SK-N-DZ (cell line): ENCODE data around the gene PEAR1.

Source experiments
- DNase-seq: peaks from one replicate; pipeline ENCODE4 v3.0.0-alpha.2; 2015; ENCODE audit warnings: low spot score

Gene PEAR1

DNA sequence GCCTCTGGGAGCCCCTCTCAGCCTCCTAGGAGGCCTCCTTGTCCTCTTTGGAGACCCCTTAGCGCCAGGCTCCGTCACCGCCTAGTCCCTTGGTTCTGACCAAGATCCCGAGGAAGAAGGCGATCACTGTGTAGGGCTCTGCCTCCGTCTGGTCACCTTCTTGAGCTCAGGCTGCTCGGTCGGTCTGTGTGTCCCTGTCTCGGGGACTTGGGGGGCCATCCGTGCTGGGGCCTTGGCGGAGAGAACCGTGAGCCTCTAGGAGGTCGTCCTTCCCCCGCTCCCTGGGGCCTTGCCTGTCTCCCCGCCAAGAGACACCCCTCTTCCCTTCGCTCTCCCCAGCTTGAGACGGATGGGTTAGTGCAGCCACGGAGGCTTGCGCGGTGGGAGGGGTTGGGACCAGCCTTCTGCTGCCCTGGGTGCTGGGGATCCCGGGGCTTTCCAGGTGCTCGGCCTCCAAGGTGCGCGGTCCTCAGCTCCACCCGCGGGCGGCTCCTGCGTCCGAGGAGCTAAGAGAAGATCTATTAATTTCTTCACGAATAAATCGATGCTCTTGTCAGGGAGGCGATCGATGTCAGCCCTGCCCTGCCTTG, 33.9 kb upstream of the PEAR1 start:
- DNase-seq, result peak; percentile 67

DNA sequence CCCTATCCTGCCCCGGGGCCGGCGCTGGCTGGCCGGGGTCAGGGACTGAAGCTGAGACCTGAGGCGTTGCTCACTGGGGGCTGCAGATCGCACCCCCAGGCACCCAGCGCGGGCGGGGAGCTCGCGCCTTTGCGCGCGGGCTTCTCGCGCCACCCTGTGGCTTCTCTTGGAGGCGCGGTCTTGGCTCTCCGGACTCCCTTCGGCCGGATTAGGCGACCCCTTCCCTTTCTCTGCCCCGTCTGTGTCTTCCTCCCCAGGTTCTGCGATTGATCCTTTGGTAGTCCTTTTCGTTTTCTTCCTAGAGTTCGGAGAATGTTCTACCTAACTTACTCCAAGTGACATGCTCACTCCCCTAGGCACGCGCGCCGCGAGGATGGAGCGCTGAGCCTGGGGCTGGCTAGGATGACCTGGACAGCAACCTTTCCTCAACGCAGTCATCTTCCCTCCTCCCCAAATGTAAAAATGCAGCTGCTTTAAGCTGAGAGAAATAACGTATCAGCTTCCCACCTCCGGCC, 33.3 kb upstream of the PEAR1 start:
- peak; percentile 87 for DNase-seq

GRCh38 chr1:156860628-156861423, 32.7 kb upstream of the PEAR1 start, which contains the start of gene NTRK1:
Gene NTRK1, plus strand, starts transcription at chr1:156860865. Its CDS starts 70 bp downstream, at chr1:156860935.
- DNase-seq, result peak; percentile 84

DNA sequence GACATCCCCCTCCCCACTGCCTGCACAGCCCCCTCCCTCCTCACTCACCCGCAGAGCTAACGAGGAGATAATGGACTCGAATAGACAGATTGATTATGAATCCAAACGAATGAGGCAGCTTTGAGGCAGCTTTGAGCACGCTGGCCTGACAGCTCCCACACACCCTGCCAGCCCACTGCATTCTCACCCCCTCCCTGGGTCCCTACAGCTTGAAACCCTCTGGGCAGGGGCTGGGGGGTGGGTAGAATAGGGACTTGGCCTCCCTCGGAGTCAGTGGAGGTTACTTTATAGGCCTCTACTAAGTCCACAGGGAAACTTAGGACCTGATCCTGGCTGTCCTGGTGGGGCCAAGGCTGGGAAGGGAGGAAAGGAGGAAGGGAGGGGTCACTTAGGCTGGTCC, 30.9 kb upstream of the PEAR1 start:
- no peak for DNase-seq

- DNase-seq, result no peak
Observed at GRCh38 chr1:156862997-156863599, 30.4 kb upstream of the PEAR1 start.

DNA sequence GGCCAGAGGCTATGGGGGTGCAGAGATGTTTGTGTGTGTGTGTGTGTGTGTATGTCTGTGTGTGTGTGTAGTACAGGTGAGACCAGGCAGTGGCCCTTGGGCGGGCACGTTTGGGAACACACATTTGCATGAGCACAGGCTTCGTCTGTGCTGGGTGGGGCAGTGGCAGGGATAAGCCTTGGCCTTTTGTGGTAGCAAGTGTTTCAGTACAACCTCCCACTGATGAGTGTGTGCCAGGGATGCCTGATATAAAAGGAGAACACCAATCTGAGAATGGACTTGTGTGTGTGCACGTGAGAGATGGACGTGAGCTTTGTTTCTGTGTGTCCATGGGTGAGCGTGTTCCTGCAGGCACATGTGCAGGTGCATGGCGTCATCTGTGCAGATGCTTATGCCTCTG, 29.9 kb upstream of the PEAR1 start:
- no peak for DNase-seq

DNA sequence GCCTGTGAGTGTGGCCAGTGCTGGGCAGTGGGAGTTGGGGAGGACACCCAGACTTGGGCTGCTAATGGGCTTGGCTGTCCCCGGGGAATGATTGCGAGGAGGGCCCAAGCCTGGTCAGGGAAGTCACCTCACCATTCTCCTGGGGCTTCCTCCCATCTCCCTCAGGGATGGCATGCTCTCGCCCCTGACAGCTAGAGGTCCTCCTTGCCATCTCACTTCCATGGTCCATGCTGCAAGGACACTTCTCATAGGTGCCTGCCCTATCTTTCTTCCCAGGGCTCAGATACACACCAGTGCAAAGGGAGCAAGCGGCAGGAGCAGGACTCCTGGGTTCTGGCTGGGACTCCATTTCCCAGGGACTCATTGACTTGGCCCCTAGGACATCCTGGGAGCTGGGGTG, 28.7 kb upstream of the PEAR1 start:
- no peak for DNase-seq

DNA sequence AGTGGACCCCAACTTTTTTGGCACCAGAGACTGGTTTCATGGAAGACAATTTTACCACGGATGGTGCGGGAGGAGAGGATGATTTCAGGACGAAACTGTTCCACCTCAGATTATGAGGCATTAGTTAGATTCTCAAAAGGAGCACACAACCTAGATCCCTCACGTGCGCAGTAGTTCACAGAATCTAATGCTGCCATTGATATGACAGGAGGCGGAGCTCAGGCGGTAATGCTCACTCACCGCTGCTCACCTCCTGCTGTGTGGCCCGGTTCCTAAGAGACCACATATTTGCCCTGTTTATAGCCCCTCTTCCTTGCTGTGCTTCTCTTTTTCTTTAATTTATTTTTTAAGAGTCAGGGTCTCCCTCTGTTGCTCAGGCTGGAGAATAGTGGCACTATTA, 28.3 kb upstream of the PEAR1 start:
- DNase-seq, result no peak

DNA sequence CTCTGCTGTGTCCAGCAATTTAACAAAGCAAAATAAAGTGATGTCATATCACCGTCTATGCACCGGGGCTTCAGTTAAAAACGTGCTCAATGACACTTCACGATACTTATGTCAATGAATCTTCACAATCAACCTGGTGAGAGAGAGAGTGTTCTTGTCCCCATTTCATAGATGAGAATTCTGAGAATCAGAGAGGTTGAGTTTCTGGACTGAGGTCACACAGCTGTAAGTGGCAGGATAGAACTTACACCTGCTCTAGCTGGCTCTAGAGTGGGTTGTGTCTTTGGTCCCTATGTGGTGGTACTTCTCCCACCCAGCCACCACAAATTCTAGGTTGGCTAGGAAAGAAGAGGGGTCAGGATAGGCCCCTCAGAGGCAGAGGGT, 27.7 kb upstream of the PEAR1 start:
- DNase-seq, result no peak

- peak; percentile 48 for DNase-seq
Observed at GRCh38 chr1:156866249-156866909, 27.1 kb upstream of the PEAR1 start.

DNA sequence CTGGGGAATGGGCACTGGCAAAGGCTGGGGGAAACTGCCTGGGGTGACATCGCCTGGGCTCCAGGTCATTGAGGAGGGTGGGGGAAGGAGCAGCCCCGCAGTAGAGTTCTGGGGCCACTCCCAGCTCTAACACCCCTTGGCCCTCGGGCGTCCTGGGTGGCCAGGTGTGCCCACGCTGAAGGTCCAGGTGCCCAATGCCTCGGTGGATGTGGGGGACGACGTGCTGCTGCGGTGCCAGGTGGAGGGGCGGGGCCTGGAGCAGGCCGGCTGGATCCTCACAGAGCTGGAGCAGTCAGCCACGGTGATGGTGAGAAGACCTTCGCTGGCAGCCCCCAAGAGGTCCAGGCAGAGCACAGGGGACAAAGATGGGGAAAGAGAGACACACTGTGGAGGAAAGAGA, 25.2 kb upstream of the PEAR1 start:
- no peak for DNase-seq

DNA sequence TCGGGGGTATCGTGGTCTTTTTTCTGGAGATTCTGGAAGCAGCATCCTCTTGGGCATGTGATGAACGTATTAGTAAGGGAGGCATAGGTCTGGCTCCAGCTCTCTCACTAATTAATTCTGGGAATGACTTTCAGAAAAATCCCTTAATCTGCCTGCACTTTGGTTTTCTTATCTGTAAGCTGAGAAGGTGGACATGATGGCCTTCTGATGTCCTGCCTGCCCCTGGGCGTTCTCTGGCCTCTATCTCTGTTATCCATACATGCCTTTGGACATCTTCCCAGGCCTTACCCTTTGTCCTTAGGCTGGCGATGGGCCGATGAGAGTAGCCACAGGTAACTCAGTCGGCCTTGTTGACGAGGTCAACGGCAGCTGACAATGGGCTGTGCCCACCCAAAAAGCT, 24.1 kb upstream of the PEAR1 start:
- DNase-seq, result no peak

DNA sequence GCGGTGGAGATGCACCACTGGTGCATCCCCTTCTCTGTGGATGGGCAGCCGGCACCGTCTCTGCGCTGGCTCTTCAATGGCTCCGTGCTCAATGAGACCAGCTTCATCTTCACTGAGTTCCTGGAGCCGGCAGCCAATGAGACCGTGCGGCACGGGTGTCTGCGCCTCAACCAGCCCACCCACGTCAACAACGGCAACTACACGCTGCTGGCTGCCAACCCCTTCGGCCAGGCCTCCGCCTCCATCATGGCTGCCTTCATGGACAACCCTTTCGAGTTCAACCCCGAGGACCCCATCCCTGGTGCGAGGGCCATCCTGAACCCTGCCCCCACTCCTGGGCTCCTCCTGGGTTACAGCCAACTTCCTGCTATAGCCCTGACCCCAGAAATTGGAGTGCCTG, 19.9 kb upstream of the PEAR1 start:
- no peak for DNase-seq

- no peak for DNase-seq
Observed at GRCh38 chr1:156874142-156874541, 19.4 kb upstream of the PEAR1 start.

- peak; percentile 44 for DNase-seq
Observed at GRCh38 chr1:156874572-156875340, 18.8 kb upstream of the PEAR1 start.

- DNase-seq, result no peak
Observed at GRCh38 chr1:156875341-156875615, 18.2 kb upstream of the PEAR1 start.

DNA sequence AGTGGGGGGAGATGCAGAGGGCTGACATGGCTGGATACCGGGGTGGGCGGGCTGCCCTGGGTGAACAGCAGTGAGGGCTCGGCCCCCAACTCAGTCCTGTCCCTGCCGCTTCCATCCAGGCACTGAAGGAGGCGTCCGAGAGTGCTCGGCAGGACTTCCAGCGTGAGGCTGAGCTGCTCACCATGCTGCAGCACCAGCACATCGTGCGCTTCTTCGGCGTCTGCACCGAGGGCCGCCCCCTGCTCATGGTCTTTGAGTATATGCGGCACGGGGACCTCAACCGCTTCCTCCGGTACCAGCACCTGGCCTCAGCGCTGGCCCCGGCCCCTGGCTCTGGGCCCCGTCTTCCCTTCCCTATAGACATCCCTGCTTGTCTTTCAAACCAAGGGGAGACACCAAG, 17.2 kb upstream of the PEAR1 start:
- no peak for DNase-seq

DNA sequence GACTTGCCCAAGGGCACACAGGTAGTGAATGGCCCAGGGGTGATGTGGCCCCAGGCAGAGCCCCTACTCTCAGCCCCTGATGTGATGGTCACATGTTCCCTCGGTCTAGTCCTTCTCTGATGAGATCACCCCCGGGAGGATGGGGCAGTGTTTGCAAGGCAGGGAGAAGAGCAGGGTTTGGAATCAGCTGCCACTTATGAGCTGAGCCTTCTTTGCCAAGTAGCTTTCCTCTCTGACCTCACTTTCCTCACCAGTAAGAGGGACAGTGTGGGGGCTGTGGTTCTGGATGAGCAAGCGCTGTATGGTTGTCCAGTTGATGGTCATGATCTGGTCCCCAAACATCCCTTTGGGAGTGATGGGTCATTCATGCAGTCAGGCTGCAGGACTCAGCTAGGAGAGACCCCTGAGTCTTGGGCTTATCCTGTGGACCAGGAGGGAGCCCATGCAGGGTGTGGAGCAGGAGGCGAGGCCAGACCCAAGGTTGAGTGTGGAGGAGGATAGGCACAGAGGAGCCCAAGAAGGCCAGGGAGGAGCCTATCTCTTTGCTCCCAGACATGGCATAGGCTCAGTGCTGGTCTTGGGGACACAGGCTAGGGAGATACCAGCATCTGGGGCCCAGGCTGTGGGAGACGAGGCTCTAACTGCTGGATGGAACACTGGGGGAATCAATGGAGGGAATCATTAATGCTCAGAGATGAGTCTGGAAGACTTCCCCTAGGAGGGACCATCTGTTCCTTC, 15.9 kb upstream of the PEAR1 start:
- DNase-seq, result no peak

DNA sequence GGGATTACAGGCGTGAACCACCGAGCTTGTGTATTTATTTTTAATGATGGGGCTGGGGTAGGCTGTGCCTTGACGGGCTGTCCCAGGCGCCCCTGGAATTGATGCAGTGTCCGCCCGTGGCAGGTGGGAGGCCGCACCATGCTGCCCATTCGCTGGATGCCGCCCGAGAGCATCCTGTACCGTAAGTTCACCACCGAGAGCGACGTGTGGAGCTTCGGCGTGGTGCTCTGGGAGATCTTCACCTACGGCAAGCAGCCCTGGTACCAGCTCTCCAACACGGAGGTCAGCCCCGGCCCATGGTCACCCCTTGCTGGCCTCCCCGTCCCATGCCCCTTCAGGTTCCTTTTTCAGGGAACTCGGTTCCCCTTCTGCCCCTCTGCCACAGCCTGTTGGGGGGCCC, 13.6 kb upstream of the PEAR1 start:
- no peak for DNase-seq

DNA sequence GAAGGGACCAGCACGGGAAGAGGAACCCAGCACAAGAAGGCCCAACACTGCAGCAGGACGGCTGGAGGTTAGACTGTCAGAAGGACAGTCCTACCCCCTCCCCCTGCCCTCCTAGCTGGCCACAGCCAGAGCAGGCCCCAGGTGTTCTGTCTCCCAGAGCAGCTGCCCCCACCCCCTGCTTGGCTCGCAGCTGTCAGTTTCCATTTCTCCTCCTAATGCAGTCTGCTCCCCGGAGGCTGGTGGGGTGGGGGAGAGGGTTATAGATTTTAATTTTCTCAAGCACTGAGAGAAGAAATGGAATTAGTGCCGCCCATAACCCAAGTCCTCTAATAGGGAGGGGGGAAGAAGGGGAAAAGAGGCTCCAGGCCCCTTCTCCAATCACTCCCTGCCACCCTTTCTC, 13.0 kb upstream of the PEAR1 start:
- DNase-seq, result no peak

DNA sequence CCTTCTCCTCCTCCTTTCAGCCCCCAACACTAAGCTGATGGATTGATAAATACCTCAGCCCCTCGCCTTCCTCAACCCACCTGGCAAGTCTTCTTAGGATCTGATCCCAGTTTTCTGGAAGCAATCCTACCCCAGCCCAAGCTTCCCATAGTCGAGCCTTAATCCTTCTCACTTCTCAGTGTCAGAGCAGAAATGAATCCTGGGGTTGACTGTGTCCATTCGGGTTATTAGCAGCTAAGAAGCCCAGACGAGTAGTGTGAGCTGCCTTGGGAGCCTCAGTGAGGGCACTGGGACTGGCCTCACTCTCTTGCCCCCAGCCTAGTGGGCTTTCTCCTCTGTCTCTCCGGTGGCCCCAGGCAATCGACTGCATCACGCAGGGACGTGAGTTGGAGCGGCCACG, 12.4 kb upstream of the PEAR1 start:
- DNase-seq, result no peak
